WTC11 (cell line): ENCODE data around the gene LRRTM1. TPM values are rescaled to one million over a fixed set of nuclear protein-coding genes. Genes with fewer than 3 reads are reported as not detected.
A peak's percentile ranks its signal among the peaks of the same experiment; 100 is the strongest.

Experiments used
- ATAC-seq: fragments of 200-7000 bp; cut with Tn5 transposase; 2 replicates; pipeline ENCODE4 v1.10.0; 2021; ENCODE audit warnings: mild to moderate bottlenecking, moderate library complexity
- CTCF ChIA-PET: fragments of 300-600 bp; sonication (Branson Sonifier 250); formaldehyde crosslinking; loops from one replicate; lab custom pipeline; 2021; ENCODE audit warnings: antibody characterized with exemption; lab: Charles Lee
- POLR2A ChIA-PET: fragments of 350-600 bp; sonication (Branson Sonifier 250); formaldehyde crosslinking; loops from one replicate; lab custom pipeline; 2021; ENCODE audit warnings: antibody characterized with exemption; lab: Charles Lee
- DNase-seq: peaks from one replicate; pipeline ENCODE4 v3.0.0; 2021; ENCODE audit warnings: low spot score
- H3K27ac Mint-ChIP-seq: 2 replicates; pipeline ENCODE4 v1.8.0; 2021; ENCODE audit warnings: mixed read lengths
- H3K27me3 Mint-ChIP-seq: 2 replicates; pipeline ENCODE4 v1.8.0; 2021; ENCODE audit warnings: low read depth, mild to moderate bottlenecking, moderate library complexity, mixed read lengths
- H3K36me3 Mint-ChIP-seq: 2 replicates; pipeline ENCODE4 v1.8.0; 2021; ENCODE audit warnings: mixed read lengths
- H3K4me1 Mint-ChIP-seq: 2 replicates; pipeline ENCODE4 v1.8.0; 2022; ENCODE audit warnings: mixed read lengths
- H3K4me3 Mint-ChIP-seq: 2 replicates; pipeline ENCODE4 v1.8.0; 2021; ENCODE audit warnings: mild to moderate bottlenecking, moderate library complexity, mixed read lengths
- H3K9me3 Mint-ChIP-seq: 2 replicates; pipeline ENCODE4 v1.8.0; 2021; ENCODE audit warnings: mixed read lengths
- CREB1 ChIP-seq: sonication (generic); formaldehyde crosslinking; IDR thresholded peaks from 2 replicates; pipeline ENCODE4 v1.8.0; 2023; ENCODE audit warnings: mild to moderate bottlenecking, missing genetic modification reagents
- ESRRA ChIP-seq: sonication (generic); formaldehyde crosslinking; IDR thresholded peaks from 2 replicates; pipeline ENCODE4 v1.8.1; 2022; ENCODE audit warnings: mild to moderate bottlenecking, missing genetic modification reagents, borderline replicate concordance
- ETV6 ChIP-seq: sonication (generic); formaldehyde crosslinking; IDR thresholded peaks from 2 replicates; pipeline ENCODE4 v1.8.1; 2022; ENCODE audit warnings: mild to moderate bottlenecking, missing genetic modification reagents
- GTF2I ChIP-seq: fragments of 250-450 bp; sonication (Bioruptor Pico); conservative IDR thresholded peaks from 2 replicates; pipeline ENCODE4 v1.4.0; 2021; ENCODE audit warnings: mild to moderate bottlenecking
- NR1H2 ChIP-seq: sonication (generic); formaldehyde crosslinking; IDR thresholded peaks from 2 replicates; pipeline ENCODE4 v1.9.0; 2021; ENCODE audit warnings: mild to moderate bottlenecking, moderate library complexity, missing genetic modification reagents
- NR2C2 ChIP-seq: sonication (generic); formaldehyde crosslinking; IDR thresholded peaks from 2 replicates; pipeline ENCODE4 v1.8.0; 2022; ENCODE audit warnings: mild to moderate bottlenecking, missing genetic modification reagents
- OVOL2 ChIP-seq: fragments of 250-450 bp; sonication (Bioruptor Pico); IDR thresholded peaks from 2 replicates; pipeline ENCODE4 v1.9.0; 2021; ENCODE audit warnings: mild to moderate bottlenecking, borderline replicate concordance
- RORB ChIP-seq: fragments of 250-450 bp; sonication (Bioruptor Pico); IDR thresholded peaks from 2 replicates; pipeline ENCODE4 v1.9.0; 2021; ENCODE audit warnings: mild to moderate bottlenecking
- TEAD4 ChIP-seq: sonication (generic); formaldehyde crosslinking; IDR thresholded peaks from 2 replicates; pipeline ENCODE4 v1.8.0; 2022; ENCODE audit warnings: mild to moderate bottlenecking, missing genetic modification reagents
- ZNF317 ChIP-seq: sonication (generic); formaldehyde crosslinking; IDR thresholded peaks from 2 replicates; pipeline ENCODE4 v1.8.1; 2023; ENCODE audit warnings: low read depth, mild to moderate bottlenecking, moderate library complexity, missing genetic modification reagents, borderline replicate concordance
- ZNF416 ChIP-seq: fragments of 250-450 bp; sonication (Bioruptor Pico); IDR thresholded peaks from 2 replicates; pipeline ENCODE4 v1.9.0; 2021; ENCODE audit warnings: mild to moderate bottlenecking, inconsistent platforms
- ZNF423 ChIP-seq: fragments of 250-450 bp; sonication (Bioruptor Pico); IDR thresholded peaks from 2 replicates; pipeline ENCODE4 v2.1.2; 2022; ENCODE audit warnings: mild to moderate bottlenecking, moderate library complexity
- total RNA-seq: library from RNA; stranded (reverse); gene quantifications from 3 replicates; pipeline ENCODE4 v1.2.3, GENCODE V29; 2021
- TF ChIP-seq, protein P1 (sequence below): fragments of 250-450 bp; sonication (Bioruptor Pico); IDR thresholded peaks from 2 replicates; pipeline ENCODE4 v2.1.2; 2022; ENCODE audit warnings: mild to moderate bottlenecking, moderate library complexity
- TF ChIP-seq, protein P2 (sequence below): sonication (generic); formaldehyde crosslinking; IDR thresholded peaks from 2 replicates; pipeline ENCODE4 v1.8.0; 2022; ENCODE audit warnings: missing genetic modification reagents
- TF ChIP-seq, protein P3 (sequence below): sonication (generic); formaldehyde crosslinking; IDR thresholded peaks from 2 replicates; pipeline ENCODE4 v1.8.0; 2022; ENCODE audit warnings: mild to moderate bottlenecking, missing genetic modification reagents
- TF ChIP-seq, protein P4 (sequence below): fragments of 250-450 bp; sonication (Bioruptor Pico); IDR thresholded peaks from 2 replicates; pipeline ENCODE4 v1.9.0; 2021; ENCODE audit warnings: mild to moderate bottlenecking
- TF ChIP-seq, protein P5 (sequence below): fragments of 200-600 bp; IDR thresholded peaks from 2 replicates; pipeline ENCODE4 v1.8.0; 2022; ENCODE audit warnings: antibody characterized with exemption
- TF ChIP-seq, protein P6 (sequence below): sonication (generic); formaldehyde crosslinking; IDR thresholded peaks from 2 replicates; pipeline ENCODE4 v1.8.0; 2022; ENCODE audit warnings: mild to moderate bottlenecking, missing genetic modification reagents
- TF ChIP-seq, protein P7 (sequence below): sonication (generic); formaldehyde crosslinking; IDR thresholded peaks from 2 replicates; pipeline ENCODE4 v1.8.1; 2022; ENCODE audit warnings: low read depth, missing genetic modification reagents, borderline replicate concordance
- TF ChIP-seq, protein P8 (sequence below): sonication (generic); formaldehyde crosslinking; IDR thresholded peaks from 2 replicates; pipeline ENCODE4 v1.8.1; 2023; ENCODE audit warnings: mild to moderate bottlenecking, missing genetic modification reagents, moderate library complexity

LRRTM1 gene
- total RNA-seq, 1 experiment from 2014 or later, result 1.2 TPM

DNA sequence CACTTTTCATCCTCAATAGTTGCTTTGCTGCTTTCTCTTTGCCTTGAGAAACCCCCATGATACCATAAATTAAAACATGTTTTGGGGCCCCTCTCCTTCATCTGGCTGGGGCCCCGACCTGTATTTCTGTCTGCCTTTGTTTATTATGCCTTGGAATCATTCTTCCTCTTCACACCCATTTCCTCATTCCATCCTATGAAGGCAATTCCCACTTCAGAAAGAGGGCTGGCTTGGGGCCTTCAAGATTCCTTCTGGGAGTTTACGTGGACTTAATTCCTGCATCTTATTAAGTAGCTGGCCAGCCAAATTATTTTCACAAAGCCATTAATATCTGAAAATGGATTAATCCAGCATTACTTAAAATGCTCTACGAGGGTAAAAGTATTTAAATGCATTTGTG lies 6.8 kb upstream of the LRRTM1 start:
- Mint-ChIP-seq H3K4me3 (no peak overlapping the region), H3K27me3 (peaks cover 23% of the 10 kb centered on the region), H3K36me3 (no peaks in the 10 kb centered on the region)
- POLR2A ChIA-PET, result no interaction called here
- TF ChIP-seq, protein P1, sequence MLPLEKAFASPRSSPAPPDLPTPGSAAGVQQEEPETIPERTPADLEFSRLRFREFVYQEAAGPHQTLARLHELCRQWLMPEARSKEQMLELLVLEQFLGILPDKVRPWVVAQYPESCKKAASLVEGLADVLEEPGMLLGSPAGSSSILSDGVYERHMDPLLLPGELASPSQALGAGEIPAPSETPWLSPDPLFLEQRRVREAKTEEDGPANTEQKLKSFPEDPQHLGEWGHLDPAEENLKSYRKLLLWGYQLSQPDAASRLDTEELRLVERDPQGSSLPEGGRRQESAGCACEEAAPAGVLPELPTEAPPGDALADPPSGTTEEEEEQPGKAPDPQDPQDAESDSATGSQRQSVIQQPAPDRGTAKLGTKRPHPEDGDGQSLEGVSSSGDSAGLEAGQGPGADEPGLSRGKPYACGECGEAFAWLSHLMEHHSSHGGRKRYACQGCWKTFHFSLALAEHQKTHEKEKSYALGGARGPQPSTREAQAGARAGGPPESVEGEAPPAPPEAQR, result no peak
- TF ChIP-seq, protein P2, sequence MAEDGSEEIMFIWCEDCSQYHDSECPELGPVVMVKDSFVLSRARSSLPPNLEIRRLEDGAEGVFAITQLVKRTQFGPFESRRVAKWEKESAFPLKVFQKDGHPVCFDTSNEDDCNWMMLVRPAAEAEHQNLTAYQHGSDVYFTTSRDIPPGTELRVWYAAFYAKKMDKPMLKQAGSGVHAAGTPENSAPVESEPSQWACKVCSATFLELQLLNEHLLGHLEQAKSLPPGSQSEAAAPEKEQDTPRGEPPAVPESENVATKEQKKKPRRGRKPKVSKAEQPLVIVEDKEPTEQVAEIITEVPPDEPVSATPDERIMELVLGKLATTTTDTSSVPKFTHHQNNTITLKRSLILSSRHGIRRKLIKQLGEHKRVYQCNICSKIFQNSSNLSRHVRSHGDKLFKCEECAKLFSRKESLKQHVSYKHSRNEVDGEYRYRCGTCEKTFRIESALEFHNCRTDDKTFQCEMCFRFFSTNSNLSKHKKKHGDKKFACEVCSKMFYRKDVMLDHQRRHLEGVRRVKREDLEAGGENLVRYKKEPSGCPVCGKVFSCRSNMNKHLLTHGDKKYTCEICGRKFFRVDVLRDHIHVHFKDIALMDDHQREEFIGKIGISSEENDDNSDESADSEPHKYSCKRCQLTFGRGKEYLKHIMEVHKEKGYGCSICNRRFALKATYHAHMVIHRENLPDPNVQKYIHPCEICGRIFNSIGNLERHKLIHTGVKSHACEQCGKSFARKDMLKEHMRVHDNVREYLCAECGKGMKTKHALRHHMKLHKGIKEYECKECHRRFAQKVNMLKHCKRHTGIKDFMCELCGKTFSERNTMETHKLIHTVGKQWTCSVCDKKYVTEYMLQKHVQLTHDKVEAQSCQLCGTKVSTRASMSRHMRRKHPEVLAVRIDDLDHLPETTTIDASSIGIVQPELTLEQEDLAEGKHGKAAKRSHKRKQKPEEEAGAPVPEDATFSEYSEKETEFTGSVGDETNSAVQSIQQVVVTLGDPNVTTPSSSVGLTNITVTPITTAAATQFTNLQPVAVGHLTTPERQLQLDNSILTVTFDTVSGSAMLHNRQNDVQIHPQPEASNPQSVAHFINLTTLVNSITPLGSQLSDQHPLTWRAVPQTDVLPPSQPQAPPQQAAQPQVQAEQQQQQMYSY (CRISPR knock-in tag), result no peak
- TF ChIP-seq NR1H2 (no peak), GTF2I (CRISPR knock-in tag) (no peak), ZNF317 (CRISPR knock-in tag) (no peak), RORB (CRISPR knock-in tag) (no peak), CREB1 (CRISPR knock-in tag) (no peak), NR2C2 (CRISPR knock-in tag) (no peak)
- TF ChIP-seq, protein P3, sequence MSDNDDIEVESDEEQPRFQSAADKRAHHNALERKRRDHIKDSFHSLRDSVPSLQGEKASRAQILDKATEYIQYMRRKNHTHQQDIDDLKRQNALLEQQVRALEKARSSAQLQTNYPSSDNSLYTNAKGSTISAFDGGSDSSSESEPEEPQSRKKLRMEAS (CRISPR knock-in tag), result no peak
- TF ChIP-seq, protein P4, sequence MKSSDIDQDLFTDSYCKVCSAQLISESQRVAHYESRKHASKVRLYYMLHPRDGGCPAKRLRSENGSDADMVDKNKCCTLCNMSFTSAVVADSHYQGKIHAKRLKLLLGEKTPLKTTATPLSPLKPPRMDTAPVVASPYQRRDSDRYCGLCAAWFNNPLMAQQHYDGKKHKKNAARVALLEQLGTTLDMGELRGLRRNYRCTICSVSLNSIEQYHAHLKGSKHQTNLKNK, result no peak
- TF ChIP-seq, protein P5, sequence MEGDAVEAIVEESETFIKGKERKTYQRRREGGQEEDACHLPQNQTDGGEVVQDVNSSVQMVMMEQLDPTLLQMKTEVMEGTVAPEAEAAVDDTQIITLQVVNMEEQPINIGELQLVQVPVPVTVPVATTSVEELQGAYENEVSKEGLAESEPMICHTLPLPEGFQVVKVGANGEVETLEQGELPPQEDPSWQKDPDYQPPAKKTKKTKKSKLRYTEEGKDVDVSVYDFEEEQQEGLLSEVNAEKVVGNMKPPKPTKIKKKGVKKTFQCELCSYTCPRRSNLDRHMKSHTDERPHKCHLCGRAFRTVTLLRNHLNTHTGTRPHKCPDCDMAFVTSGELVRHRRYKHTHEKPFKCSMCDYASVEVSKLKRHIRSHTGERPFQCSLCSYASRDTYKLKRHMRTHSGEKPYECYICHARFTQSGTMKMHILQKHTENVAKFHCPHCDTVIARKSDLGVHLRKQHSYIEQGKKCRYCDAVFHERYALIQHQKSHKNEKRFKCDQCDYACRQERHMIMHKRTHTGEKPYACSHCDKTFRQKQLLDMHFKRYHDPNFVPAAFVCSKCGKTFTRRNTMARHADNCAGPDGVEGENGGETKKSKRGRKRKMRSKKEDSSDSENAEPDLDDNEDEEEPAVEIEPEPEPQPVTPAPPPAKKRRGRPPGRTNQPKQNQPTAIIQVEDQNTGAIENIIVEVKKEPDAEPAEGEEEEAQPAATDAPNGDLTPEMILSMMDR, result no peak
- TF ChIP-seq, all 79 proteins: peak for 0
- Mint-ChIP-seq H3K9me3 (no peaks in the 10 kb centered on the region), H3K4me1 (peaks cover 12% of the 10 kb centered on the region), H3K27ac (no peak overlapping the region)
- CTCF ChIA-PET, result no interaction called here
- no peak for ATAC-seq
- no peak for DNase-seq

DNA sequence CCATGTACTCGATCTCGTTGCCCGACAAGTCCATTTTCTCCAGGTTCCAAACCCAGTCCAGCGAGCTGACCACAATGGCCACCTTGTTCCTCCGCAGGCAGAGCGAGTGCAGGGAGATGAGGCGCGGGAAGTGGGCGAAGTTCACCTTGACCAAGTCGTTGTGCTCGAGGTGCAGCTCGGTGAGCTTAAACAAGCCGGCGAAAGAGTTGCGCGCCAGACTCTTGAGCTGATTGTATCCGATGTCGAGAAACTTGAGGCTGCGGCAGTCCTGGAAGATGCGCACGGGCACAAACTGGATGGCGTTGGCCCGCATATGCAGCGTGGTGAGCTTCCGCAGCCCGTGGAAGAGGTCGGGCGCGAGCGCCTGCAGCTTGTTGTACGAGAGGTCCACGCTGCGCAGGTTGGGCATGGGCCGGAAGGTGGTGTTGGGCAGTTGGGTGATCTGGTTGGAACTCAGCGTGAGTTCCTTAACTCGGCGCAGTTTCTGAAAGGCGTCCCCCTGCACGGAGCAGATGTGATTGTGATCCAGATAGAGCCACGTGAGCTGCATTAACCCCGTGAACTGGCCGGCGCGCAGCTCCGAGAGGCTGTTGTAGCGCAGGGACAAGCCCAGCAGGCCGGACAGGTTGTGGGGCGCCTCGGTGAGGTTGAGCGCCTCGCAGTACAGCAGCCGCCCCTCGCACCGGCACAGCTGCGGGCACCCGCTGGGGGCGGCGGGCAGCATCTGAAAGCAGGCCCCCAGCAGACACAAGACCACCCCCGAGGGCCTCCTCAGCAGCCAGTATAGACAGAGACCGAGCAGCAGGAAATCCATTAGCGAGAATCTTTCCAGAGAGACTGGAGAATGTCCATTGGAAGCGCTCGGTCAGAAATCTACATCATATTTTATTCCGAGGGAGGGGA lies 1.3 kb downstream of the LRRTM1 start:
- ChIA-PET CTCF (interaction anchor here (0.6 to 2.3 kb wide), 3 partner anchors 21 to 417 kb away, joined by 3 to 7 read pairs (median 4); no protein-coding TSS in a partner anchor), POLR2A (no interaction called here)
- ATAC-seq (peak; percentile 52), DNase-seq (peak; percentile 50)
- Mint-ChIP-seq H3K4me1 (peaks cover 68% of the 10 kb centered on the region), H3K36me3 (no peaks in the 10 kb centered on the region), H3K4me3 (peak overlapping the region; percentile 81), H3K27ac (no peak overlapping the region), H3K9me3 (no peaks in the 10 kb centered on the region), H3K27me3 (peaks cover 81% of the 10 kb centered on the region)
- TF ChIP-seq, protein P3 (CRISPR knock-in tag), result peak; percentile 84
- TF ChIP-seq OVOL2 (no peak), RORB (CRISPR knock-in tag) (no peak), ZNF317 (CRISPR knock-in tag) (no peak), ZNF423 (CRISPR knock-in tag) (peak; percentile 45; the same call in 1 of the 2 replicates), ETV6 (CRISPR knock-in tag) (peak; percentile 52; the same call in 1 of the 2 replicates), TEAD4 (CRISPR knock-in tag) (no peak), ESRRA (CRISPR knock-in tag) (no peak), ZNF416 (CRISPR knock-in tag) (no peak), NR2C2 (CRISPR knock-in tag) (no peak)
- TF ChIP-seq, protein P6, sequence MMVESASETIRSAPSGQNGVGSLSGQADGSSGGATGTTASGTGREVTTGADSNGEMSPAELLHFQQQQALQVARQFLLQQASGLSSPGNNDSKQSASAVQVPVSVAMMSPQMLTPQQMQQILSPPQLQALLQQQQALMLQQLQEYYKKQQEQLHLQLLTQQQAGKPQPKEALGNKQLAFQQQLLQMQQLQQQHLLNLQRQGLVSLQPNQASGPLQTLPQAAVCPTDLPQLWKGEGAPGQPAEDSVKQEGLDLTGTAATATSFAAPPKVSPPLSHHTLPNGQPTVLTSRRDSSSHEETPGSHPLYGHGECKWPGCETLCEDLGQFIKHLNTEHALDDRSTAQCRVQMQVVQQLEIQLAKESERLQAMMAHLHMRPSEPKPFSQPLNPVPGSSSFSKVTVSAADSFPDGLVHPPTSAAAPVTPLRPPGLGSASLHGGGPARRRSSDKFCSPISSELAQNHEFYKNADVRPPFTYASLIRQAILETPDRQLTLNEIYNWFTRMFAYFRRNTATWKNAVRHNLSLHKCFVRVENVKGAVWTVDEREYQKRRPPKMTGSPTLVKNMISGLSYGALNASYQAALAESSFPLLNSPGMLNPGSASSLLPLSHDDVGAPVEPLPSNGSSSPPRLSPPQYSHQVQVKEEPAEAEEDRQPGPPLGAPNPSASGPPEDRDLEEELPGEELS (CRISPR knock-in tag), result 0 out of 2 replicates have a peak, but pooled peaks have one; percentile 37
- TF ChIP-seq, protein P7, sequence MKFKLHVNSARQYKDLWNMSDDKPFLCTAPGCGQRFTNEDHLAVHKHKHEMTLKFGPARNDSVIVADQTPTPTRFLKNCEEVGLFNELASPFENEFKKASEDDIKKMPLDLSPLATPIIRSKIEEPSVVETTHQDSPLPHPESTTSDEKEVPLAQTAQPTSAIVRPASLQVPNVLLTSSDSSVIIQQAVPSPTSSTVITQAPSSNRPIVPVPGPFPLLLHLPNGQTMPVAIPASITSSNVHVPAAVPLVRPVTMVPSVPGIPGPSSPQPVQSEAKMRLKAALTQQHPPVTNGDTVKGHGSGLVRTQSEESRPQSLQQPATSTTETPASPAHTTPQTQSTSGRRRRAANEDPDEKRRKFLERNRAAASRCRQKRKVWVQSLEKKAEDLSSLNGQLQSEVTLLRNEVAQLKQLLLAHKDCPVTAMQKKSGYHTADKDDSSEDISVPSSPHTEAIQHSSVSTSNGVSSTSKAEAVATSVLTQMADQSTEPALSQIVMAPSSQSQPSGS, result no peak
- TF ChIP-seq, protein P8, sequence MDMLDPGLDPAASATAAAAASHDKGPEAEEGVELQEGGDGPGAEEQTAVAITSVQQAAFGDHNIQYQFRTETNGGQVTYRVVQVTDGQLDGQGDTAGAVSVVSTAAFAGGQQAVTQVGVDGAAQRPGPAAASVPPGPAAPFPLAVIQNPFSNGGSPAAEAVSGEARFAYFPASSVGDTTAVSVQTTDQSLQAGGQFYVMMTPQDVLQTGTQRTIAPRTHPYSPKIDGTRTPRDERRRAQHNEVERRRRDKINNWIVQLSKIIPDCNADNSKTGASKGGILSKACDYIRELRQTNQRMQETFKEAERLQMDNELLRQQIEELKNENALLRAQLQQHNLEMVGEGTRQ (CRISPR knock-in tag), result peak; percentile 23; the same call in 1 of the 2 replicates
